GM10266 (cell line): ENCODE measurements around the gene TMEM72.

Experiments
- DNase-seq: peaks from one replicate; pipeline ENCODE4 v3.0.0; 2012; ENCODE audit errors: extremely low spot score
- CTCF ChIP-seq: IDR thresholded peaks from 2 replicates; pipeline ENCODE4 v1.5.1; 2012; ENCODE audit warnings: mild to moderate bottlenecking, low read depth; ENCODE audit not compliant: control insufficient read depth, insufficient read depth; ENCODE audit errors: missing control alignments

TMEM72 gene

GRCh38 chr10:44982496-44982895 lies 71.4 kb downstream of the TMEM72 start:
- DNase-seq = no peak
- TF ChIP-seq CTCF = no peak

- DNase-seq = no peak
Observed at GRCh38 chr10:44983066-44983894, 72.1 kb downstream of the TMEM72 start.

GRCh38 chr10:44983895-44984278 lies 72.8 kb downstream of the TMEM72 start:
- DNase-seq = no peak
- no peak for TF ChIP-seq CTCF

More at GRCh38 chr10:44983066-44983894, 72.1 kb downstream of the TMEM72 start:
- no peak for TF ChIP-seq CTCF

DNA sequence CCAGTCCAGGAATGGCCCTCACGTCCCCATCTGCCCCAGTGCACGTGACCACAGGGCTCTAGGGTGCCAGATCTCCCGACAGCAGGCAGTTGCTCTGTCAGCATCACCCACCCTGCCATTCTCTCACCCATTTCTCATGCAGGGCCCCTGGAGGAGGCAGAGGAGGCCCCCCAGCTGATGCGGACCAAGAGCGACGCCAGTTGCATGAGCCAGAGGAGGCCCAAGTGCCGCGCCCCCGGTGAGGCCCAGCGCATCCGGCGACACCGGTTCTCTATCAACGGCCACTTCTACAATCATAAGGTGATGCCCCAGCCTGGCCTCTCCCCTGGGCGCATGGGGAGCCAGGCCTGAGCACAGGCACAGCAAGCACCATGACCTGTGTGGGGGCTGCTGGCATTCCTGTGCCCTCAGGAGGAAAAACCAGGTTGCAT lies 73.5 kb downstream of the TMEM72 start:
- TF ChIP-seq CTCF = no peak
- DNase-seq = no peak

DNA sequence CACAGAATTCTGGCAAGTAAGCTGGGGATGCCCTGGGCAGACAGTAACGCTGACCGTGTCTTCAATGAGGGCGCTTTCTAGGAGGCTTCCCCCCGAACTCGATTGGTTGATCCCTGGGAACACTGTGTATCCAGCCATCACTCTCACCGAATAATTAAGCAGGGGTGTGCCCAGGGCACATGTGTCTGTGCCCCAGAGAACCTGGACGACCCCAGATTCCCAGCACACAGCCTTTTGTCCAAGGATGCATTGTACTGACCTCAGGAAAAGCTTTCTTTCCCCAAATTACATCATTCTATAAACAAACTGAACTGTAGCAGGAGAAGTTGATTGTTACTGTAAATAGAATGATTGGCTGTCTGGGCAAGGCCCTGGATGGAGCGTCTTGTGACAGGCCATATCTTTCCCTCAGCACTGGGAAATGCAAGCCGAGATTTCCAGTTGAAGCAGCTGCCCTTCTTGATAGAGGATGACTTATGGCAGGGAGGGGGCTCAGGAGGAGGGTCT lies 74.1 kb downstream of the TMEM72 start:
- TF ChIP-seq CTCF = no peak
- DNase-seq = no peak

- TF ChIP-seq CTCF = no peak
- no peak for DNase-seq
Observed at GRCh38 chr10:44986179-44986578, 75.0 kb downstream of the TMEM72 start.
